HepG2 (cell line): ENCODE data around the gene ZNF584.

Experiments
- EZH2 ChIP-seq: conservative IDR thresholded peaks from 2 replicates; pipeline ENCODE4 v1.6.1; 2012; ENCODE audit warnings: mild to moderate bottlenecking, low read depth, low read length, moderate library complexity
- JUNB ChIP-seq: sonication (generic); formaldehyde crosslinking; IDR thresholded peaks from 2 replicates; pipeline ENCODE4 v1.8.0; 2022; ENCODE audit warnings: missing genetic modification reagents, mild to moderate bottlenecking, borderline replicate concordance
- NFE2L1 ChIP-seq: sonication (generic); formaldehyde crosslinking; IDR thresholded peaks from 2 replicates; pipeline ENCODE4 v1.4.0; 2020; ENCODE audit warnings: missing genetic modification reagents, mild to moderate bottlenecking, borderline replicate concordance
- REST ChIP-seq, 2 experiments: IDR thresholded peaks; 2 replicates each; pipeline ENCODE4 v1.6.1; 2011 to 2012; ENCODE audit warnings: low read length in 2 of 2, borderline replicate concordance in 1 of 2, low read depth in 1 of 2, mild to moderate bottlenecking in 1 of 2, moderate library complexity in 1 of 2
- YY1 ChIP-seq: IDR thresholded peaks from 2 replicates; pipeline ENCODE4 v1.6.1; 2011; ENCODE audit warnings: low read length, low read depth, moderate library complexity, mild to moderate bottlenecking; ENCODE audit not compliant: insufficient read depth, insufficient replicate concordance
- ZNF777 ChIP-seq: sonication (generic); formaldehyde crosslinking; IDR thresholded peaks from 2 replicates; pipeline ENCODE4 v1.4.0; 2020; ENCODE audit warnings: missing genetic modification reagents
- ZNF800 ChIP-seq: sonication (generic); formaldehyde crosslinking; IDR thresholded peaks from 2 replicates; pipeline ENCODE4 v1.4.0; 2020; ENCODE audit warnings: missing genetic modification reagents

GRCh38 chr19:58381460-58382212, 26.8 kb upstream of the ZNF584 start:
- no peak for TF ChIP-seq ZNF800 (CRISPR knock-in tag)
- no peak for TF ChIP-seq JUNB (CRISPR knock-in tag)
- TF ChIP-seq ZNF777 (CRISPR knock-in tag): no peak
- TF ChIP-seq YY1: no peak
- no peak for TF ChIP-seq NFE2L1 (CRISPR knock-in tag)
- no peak for TF ChIP-seq EZH2
- TF ChIP-seq REST (IDR thresholded peaks at IDR 0.05; ENCODE audit: borderline replicate concordance in 1 of 2, low read depth in 1 of 2, low read length in 2 of 2): no peak
